K562 (cell line): ENCODE results near the gene ZNF467. TPM values are rescaled to one million over a fixed set of nuclear protein-coding genes. Genes with fewer than 3 reads are reported as not detected.

Source experiments
- CREB1 ChIP-seq, 2 experiments: sonication (generic) in 1 of 2; formaldehyde crosslinking in 1 of 2; IDR thresholded peaks; 2 replicates each; pipeline versions ENCODE4 v1.6.1 to v1.8.0; 2012 to 2022; ENCODE audit warnings: inconsistent platforms in 1 of 2, mild to moderate bottlenecking in 1 of 2, missing genetic modification reagents in 1 of 2, moderate library complexity in 1 of 2
- E4F1 ChIP-seq: fragments of 250-450 bp; sonication (Bioruptor Pico); IDR thresholded peaks from 2 replicates; pipeline ENCODE4 v1.5.0; 2021; ENCODE audit warnings: mild to moderate bottlenecking, borderline replicate concordance
- ESRRB ChIP-seq: fragments of 250-450 bp; sonication (Bioruptor Pico); IDR thresholded peaks from 2 replicates; pipeline ENCODE4 v1.5.0; 2020; ENCODE audit warnings: mild to moderate bottlenecking, moderate library complexity, borderline replicate concordance
- GATAD2B ChIP-seq: fragments of 450-650 bp; IDR thresholded peaks from 2 replicates; pipeline ENCODE4 v1.6.1; 2017; ENCODE audit warnings: mild to moderate bottlenecking, borderline replicate concordance
- NELFE ChIP-seq: IDR thresholded peaks from 2 replicates; pipeline ENCODE4 v1.6.1; 2011; ENCODE audit warnings: mild to moderate bottlenecking; ENCODE audit not compliant: insufficient read depth, insufficient read length
- NFE2L1 ChIP-seq: fragments of 450-650 bp; IDR thresholded peaks from 2 replicates; pipeline ENCODE4 v1.6.1; 2016; ENCODE audit warnings: missing genetic modification characterization, low read depth, mild to moderate bottlenecking, missing compliant biosample characterization, moderate library complexity, borderline replicate concordance
- PHF20 ChIP-seq: fragments of 450-650 bp; IDR thresholded peaks from 2 replicates; pipeline ENCODE4 v1.6.1; 2018; ENCODE audit not compliant: partially characterized antibody
- SPI1 ChIP-seq: IDR thresholded peaks from 2 replicates; pipeline ENCODE4 v1.6.1; 2011; ENCODE audit warnings: low read depth, low read length, control low read depth, borderline replicate concordance
- ZBTB33 ChIP-seq: sonication (generic); formaldehyde crosslinking; IDR thresholded peaks from 2 replicates; pipeline ENCODE4 v1.8.1; 2023; ENCODE audit warnings: mild to moderate bottlenecking, missing genetic modification reagents
- ZNF274 ChIP-seq: IDR thresholded peaks from 2 replicates; pipeline ENCODE4 v1.6.1; 2011; ENCODE audit warnings: low read depth, mild to moderate bottlenecking, low read length, moderate library complexity, borderline replicate concordance
- ZNF75A ChIP-seq: fragments of 450-650 bp; formaldehyde crosslinking; IDR thresholded peaks from 2 replicates; pipeline ENCODE4 v1.4.0; 2020; ENCODE audit warnings: mild to moderate bottlenecking
- polyA plus RNA-seq, 8 experiments: library from polyadenylated mRNA; depleted of rRNA in 4 of 8; stranded (reverse) in 5 of 8; unstranded in 3 of 8; fragments of >200 nt; fragmentation: Nextera tagmentation in 2 of 8; fragmentation: Illumina TruSeq in 1 of 8; extraction: Ambion mirVana in 2 of 8; extraction: Trizol in 1 of 8; gene quantifications; 2 replicates each; pipeline versions ENCODE4 v1.2.1 to v1.2.3, GENCODE V29; 2011 to 2014; ENCODE audit warnings: inconsistent platforms in 1 of 8, missing spikeins in 1 of 8
- total RNA-seq, 7 experiments: library from RNA; depleted of rRNA in 6 of 7; stranded (reverse); fragments of >200 nt in 6 of 7; fragmentation: Illumina TruSeq in 2 of 7; extraction: Trizol in 2 of 7; gene quantifications; 2 replicates each; pipeline versions ENCODE4 v1.2.1 to v1.2.3, GENCODE V29; 2011 to 2021; ENCODE audit warnings: low replicate concordance in 1 of 7
- TF ChIP-seq, protein P1 (sequence below), 2 experiments: fragments of 450-650 bp; IDR thresholded peaks; 2 replicates each; pipeline ENCODE4 v1.6.1; 2016; ENCODE audit warnings: mild to moderate bottlenecking in 2 of 2, borderline replicate concordance in 1 of 2, low read depth in 1 of 2, moderate library complexity in 1 of 2
- TF ChIP-seq, protein P2 (sequence below), 2 experiments: fragments of 450-650 bp in 1 of 2; sonication (generic) in 1 of 2; formaldehyde crosslinking in 1 of 2; IDR thresholded peaks in 1 of 2; conservative IDR thresholded peaks in 1 of 2; 2 replicates each; pipeline versions ENCODE4 v1.6.1 to v1.8.1; 2016 to 2023; ENCODE audit warnings: mild to moderate bottlenecking in 2 of 2, moderate library complexity in 2 of 2, inconsistent platforms in 1 of 2, missing genetic modification reagents in 1 of 2

ZNF467 gene
- total and polyA plus RNA-seq, 9 of the 15 experiments (the other 6 are each of a cell fraction or from before 2014, with no cell fraction given), result 0.32 to 14.2 (median 1.7) TPM

- TF ChIP-seq ESRRB (CRISPR knock-in tag) (no peak), GATAD2B (peak; percentile 64; the same call in 1 of the 2 replicates), ZNF75A (CRISPR knock-in tag) (no peak), SPI1 (no peak), ZNF274 (no peak), PHF20 (no peak), NELFE (no peak), NFE2L1 (tag) (no peak), ZBTB33 (CRISPR knock-in tag) (peak; percentile 79), E4F1 (no peak), CREB1 (IDR thresholded peaks at IDR 0.05) (peak; percentile 55; the same call in 1 of the 2 replicates), CREB1 (CRISPR knock-in tag; IDR thresholded peaks at IDR 0.05) (no peak)
- TF ChIP-seq, protein P1, sequence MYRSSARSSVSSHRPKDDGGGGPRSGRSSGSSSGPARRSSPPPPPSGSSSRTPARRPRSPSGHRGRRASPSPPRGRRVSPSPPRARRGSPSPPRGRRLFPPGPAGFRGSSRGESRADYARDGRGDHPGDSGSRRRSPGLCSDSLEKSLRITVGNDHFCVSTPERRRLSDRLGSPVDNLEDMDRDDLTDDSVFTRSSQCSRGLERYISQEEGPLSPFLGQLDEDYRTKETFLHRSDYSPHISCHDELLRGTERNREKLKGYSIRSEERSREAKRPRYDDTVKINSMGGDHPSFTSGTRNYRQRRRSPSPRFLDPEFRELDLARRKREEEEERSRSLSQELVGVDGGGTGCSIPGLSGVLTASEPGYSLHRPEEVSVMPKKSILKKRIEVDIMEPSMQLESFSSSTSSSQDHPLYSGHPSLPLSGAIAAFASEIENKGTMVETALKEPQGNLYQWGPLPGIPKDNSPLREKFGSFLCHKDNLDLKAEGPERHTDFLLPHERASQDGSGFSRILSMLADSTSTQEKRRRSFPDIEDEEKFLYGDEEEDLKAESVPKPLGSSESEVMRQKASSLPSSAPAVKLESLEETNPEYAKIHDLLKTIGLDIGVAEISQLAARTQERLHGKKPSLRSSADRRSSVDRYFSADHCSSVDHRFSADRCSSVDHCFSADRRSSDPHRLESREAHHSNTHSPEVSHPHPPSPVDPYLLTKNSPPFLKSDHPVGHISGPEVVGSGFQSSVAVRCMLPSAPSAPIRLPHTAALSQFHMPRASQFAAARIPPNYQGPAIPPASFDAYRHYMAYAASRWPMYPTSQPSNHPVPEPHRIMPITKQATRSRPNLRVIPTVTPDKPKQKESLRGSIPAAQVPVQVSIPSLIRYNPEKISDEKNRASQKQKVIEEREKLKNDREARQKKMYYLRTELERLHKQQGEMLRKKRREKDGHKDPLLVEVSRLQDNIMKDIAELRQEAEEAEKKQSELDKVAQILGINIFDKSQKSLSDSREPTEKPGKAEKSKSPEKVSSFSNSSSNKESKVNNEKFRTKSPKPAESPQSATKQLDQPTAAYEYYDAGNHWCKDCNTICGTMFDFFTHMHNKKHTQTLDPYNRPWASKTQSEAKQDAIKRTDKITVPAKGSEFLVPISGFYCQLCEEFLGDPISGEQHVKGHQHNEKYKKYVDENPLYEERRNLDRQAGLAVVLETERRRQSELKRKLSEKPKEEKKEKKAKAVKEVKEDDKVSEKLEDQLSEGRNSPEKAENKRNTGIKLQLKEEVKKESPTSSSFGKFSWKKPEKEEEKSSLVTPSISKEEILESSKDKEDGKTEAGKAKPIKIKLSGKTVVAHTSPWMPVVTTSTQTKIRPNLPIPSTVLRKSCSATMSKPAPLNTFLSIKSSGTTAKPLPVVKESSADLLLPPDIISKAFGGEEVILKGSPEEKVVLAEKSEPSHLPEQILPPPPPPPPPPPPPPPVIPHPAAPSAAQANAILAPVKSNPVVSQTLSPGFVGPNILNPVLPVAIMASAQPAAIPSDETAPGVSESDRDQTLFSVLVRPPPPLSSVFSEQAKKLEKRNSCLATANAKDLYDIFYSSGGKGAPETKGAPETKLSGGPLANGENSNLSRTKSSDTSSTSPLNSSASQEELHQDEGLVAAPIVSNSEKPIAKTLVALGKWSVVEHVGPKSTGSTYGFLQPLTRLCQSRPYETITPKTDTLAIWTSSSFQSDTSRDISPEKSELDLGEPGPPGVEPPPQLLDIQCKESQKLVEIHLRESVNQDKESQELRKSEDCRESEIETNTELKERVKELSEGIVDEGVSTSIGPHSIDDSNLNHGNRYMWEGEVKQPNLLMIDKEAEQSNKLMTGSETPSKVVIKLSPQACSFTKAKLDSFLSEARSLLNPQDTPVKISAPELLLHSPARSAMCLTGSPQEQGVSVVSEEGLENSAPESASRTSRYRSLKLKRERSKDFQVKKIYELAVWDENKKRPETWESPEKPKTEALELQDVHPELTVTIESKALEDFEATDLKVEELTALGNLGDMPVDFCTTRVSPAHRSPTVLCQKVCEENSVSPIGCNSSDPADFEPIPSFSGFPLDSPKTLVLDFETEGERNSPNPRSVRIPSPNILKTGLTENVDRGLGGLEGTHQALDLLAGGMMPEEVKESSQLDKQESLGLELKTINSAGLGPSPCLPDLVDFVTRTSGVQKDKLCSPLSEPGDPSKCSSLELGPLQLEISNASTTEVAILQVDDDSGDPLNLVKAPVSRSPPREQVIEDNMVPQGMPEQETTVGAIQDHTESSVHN (IDR thresholded peaks at IDR 0.05; ENCODE audit: borderline replicate concordance in 1 of 2, low read depth in 1 of 2), result no peak
- TF ChIP-seq, protein P2, sequence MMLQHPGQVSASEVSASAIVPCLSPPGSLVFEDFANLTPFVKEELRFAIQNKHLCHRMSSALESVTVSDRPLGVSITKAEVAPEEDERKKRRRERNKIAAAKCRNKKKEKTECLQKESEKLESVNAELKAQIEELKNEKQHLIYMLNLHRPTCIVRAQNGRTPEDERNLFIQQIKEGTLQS (IDR thresholded peaks at IDR 0.05), result no peak
- TF ChIP-seq, protein P2 (CRISPR knock-in tag; conservative IDR thresholded peaks at IDR 0.05), result peak; percentile 3; the same call in 1 of the 2 replicates
These were observed 16.8 kb upstream of the ZNF467 start (continued) for GRCh38 chr7:149790146-149790548.
